ENCODE results near the gene DPY30.

DNA sequence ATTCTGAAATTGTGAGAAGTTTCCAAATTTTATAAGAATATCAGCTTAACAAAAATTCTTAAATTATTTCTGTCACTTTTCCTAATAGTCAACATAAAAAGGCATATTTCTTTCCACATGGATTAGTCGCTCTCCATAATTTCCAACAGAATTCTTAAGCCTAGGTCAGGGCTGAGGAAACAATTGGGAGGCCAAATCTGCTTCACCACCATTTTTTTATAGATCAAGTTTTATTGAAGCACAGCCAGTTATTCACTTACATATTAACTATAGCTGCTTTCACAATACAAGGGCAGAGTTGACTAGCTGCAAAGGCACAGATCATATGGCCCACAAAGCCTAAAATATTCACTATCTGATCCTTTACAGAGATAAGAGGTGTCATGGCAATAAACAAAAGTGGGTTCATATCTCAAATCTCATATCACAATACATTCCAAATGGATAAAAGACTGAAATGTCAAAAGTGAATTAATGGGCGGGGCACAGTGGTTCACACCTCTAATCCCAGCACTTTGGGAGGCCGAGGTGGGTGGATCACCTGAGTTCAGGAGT is 47.5 kb downstream of the DPY30 start:
- TF ChIP-seq, protein P1, sequence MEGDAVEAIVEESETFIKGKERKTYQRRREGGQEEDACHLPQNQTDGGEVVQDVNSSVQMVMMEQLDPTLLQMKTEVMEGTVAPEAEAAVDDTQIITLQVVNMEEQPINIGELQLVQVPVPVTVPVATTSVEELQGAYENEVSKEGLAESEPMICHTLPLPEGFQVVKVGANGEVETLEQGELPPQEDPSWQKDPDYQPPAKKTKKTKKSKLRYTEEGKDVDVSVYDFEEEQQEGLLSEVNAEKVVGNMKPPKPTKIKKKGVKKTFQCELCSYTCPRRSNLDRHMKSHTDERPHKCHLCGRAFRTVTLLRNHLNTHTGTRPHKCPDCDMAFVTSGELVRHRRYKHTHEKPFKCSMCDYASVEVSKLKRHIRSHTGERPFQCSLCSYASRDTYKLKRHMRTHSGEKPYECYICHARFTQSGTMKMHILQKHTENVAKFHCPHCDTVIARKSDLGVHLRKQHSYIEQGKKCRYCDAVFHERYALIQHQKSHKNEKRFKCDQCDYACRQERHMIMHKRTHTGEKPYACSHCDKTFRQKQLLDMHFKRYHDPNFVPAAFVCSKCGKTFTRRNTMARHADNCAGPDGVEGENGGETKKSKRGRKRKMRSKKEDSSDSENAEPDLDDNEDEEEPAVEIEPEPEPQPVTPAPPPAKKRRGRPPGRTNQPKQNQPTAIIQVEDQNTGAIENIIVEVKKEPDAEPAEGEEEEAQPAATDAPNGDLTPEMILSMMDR (IDR thresholded peaks at IDR 0.05; ENCODE audit: low read length) = no peak
- no peak for TF ChIP-seq EZH2phosphoT487 (IDR thresholded peaks at IDR 0.05; ENCODE audit: low read length)
- TF ChIP-seq EZH2 (optimal IDR thresholded peaks at IDR 0.05; ENCODE audit: low read depth, low read length) = no peak
